GM10847 (cell line): ENCODE measurements around the gene TIAM2.

Experiments
- POLR2A ChIP-seq: IDR thresholded peaks from 2 replicates; pipeline ENCODE4 v1.6.1; 2011; ENCODE audit not compliant: insufficient read length; ENCODE audit errors: extremely low read depth

The TIAM2 gene

GRCh38 chr6:155116571-155116910 is 121.4 kb downstream of the TIAM2 start:
- TF ChIP-seq POLR2A, result no peak

GRCh38 chr6:155117256-155117655 is 122.1 kb downstream of the TIAM2 start:
- TF ChIP-seq POLR2A, result no peak

- TF ChIP-seq POLR2A, result no peak
Observed at GRCh38 chr6:155117785-155118184, 122.7 kb downstream of the TIAM2 start.

DNA sequence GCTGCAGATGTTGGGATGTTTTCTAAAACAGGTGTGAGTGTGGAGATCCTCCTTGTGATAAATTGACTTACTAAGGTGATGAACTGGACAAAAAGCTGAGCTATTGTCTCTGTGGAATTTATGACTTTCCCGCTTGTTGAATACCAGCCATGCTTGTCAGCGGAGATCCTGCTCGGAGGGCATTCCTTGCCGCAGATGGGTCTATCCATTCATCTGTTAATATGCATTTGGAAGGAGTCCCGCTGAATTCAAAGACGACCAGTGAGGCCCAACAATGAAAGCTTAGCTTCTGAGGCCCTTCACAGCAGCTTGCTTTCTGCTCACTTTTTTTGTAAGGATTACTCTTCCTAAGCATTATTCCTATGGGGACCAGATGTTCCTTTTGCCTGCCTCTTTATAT is 124.9 kb downstream of the TIAM2 start:
- no peak for TF ChIP-seq POLR2A

DNA sequence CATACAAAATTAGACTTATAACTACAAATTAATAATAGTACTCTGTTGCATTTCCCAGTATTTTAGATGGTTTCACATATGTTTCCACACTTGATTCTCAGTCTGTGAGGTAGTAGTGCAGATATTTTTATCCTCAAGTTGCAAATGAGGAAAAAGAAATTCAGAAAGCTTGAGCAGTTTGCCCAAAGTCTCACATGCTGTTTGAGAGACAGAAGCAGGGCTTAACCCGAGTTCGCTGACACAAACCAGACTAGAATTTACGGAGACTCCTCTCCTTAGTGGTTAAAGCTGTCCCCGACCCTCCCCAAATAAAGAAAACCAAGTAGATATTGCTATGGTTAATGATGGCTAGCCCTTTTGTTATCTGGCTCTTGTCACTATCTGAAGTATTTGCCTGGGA is 126.2 kb downstream of the TIAM2 start:
- no peak for TF ChIP-seq POLR2A

DNA sequence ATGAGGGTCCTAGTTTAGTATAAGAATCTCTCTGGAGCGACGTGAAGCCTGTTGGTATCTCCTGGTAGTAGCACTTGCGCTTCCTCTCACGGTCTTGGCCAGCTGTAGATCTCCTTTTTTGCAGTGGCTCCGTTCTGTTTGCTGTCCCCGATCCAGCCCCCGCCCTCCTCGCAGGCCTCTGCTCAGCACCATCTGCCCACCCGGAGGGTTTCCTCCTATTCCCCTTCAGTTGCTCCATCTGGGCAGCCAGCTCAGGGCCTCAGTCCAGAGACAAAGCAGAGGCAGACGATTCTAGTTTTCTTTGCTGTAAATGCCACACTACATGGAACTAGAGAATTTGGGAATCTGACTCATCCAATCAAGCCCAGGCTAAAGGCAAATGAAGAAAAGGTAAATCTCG is 126.6 kb downstream of the TIAM2 start:
- TF ChIP-seq POLR2A, result no peak

GRCh38 chr6:155122199-155122950 is 127.3 kb downstream of the TIAM2 start:
- TF ChIP-seq POLR2A, result no peak

DNA sequence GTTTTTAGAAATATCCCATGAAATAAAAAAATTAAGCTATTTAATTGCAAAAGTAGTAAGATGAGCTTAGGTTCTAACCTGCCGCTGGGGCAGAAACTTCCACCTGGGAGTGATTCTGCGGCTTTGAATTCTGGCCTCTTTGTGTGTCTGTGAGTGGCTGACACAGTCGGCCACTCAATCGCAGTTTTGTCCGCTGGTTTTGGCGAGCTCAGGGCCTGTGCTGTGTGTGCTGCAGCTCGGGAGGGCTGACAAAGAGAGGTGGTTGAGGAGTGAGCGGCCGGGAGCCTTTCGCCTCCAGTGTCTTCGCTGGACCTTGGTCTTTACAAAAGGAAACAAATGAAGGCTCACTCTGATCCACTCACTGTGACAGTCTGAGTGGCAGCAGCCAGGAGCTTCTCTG is 128.4 kb downstream of the TIAM2 start:
- no peak for TF ChIP-seq POLR2A

DNA sequence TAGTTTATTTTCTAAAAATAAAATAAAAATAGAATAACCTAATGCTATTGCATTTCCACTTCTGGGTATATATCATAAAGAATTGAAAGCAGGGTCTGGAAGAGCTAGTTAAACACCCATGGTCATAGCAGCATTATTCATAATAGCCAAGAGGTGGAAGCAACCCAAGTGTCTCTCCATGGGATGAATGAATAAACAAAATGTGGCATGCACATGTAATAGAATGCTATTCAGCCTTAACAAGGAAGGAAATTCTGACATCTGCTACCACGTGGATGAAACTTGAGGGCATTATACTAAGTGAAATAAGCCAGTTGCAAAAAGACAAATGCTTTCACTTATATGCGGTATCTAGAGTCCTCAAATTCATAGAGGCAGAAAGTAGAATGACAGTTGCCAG is 130.8 kb downstream of the TIAM2 start:
- no peak for TF ChIP-seq POLR2A

GRCh38 chr6:155126727-155127439 is 131.8 kb downstream of the TIAM2 start:
- no peak for TF ChIP-seq POLR2A

- TF ChIP-seq POLR2A, result no peak
Observed at GRCh38 chr6:155128977-155129376, 133.9 kb downstream of the TIAM2 start.

GRCh38 chr6:155129744-155130143 is 134.6 kb downstream of the TIAM2 start:
- no peak for TF ChIP-seq POLR2A

DNA sequence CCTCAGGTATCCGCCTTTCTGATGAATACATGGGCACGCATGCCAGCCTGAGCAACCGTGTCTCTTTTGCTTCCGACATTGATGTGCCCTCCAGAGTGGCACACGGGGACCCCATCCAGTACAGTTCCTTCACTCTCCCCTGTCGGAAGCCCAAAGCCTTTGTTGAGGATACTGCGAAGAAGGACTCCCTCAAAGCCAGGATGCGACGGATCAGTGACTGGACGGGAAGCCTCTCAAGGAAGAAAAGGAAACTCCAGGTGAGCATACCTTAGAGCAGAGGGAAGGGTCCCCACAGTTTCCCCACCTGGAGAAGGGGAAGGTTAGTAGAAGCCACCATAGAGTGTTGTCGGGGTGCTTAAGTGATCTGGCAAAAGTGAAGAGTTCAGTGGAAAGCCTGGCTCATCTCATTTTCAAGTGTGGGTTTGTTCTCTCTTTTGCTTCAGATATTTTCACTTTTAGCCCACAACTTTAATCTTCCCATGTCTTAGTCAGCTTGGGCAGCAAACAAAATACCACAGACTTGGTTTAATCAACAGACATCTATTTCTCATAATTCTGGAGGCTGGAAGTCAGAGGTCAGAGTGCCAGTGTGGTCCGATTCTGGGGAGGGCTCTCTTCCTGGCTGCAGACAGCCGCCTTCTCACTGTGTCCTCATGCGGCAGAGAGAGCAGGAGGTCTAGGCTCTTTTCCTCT is 135.2 kb downstream of the TIAM2 start:
- TF ChIP-seq POLR2A, result no peak

DNA sequence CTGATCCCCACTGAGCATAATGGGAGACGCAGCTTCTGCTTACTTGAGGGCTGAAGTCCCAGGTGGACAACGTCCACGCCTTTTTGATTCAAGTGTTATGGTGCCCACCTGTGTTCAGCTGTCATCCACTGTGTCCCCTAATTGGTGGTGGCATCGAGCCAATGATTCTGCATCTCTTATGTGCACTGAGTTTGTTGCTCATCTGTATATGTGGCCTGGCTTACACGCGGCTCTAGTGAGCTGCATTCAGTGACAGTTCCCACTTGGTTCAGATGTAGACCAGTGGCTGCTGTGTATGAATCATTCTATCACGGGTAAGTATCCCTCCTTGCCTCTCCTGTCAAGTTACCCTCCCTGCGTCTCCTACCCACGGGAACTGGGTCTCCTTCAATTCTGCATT is 137.5 kb downstream of the TIAM2 start:
- TF ChIP-seq POLR2A, result no peak

- TF ChIP-seq POLR2A, result no peak
Observed at GRCh38 chr6:155141002-155141401, 145.9 kb downstream of the TIAM2 start.

DNA sequence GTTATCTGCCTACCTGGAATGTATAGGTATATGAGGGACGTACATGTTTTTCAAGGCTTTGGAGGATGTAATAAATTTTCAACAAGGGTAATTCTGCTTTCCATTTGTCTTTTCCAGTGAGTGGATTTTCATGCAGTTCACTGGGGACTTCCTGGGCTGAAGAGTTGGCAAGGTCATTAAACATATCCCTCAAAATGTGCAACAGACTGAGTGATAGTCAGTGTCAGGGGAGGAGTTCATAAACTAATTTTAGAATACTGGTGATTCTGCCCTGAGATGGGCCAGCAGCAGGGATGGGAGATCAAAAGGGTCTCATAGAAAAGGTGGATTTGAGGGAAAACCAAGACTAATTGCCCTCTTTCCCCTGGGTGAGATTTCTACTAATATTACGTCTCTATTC is 146.4 kb downstream of the TIAM2 start:
- TF ChIP-seq POLR2A, result no peak
